ENCODE data around the gene MON2. TPM values are rescaled to one million over a fixed set of nuclear protein-coding genes. Genes with fewer than 3 reads are reported as not detected.
"Not testable (repeated sequence)": the region's sequence is repeated elsewhere in the genome, so short reads cannot be mapped to it uniquely, and the experiment has no call there.

MON2 gene
- total and polyA plus RNA-seq, 7 donors, result 4.9 to 18.2 (median 14.5) TPM

GRCh38 chr12:62543741-62544140 lies 77.1 kb downstream of the MON2 start:
- Histone ChIP-seq H3K4me3 (no peak overlapping the region), H3K4me1 (no peaks in the 10 kb centered on the region), H3K9me3 (no peaks in the 10 kb centered on the region), H3K27me3 (ENCODE audit: insufficient read depth in 3 of 3, low read length in 2 of 3) (no peaks in the 10 kb centered on the region), H3K36me3 (ENCODE audit: insufficient read depth in 1 of 2, low read depth in 1 of 2) (peaks cover 0 to 83% of the 10 kb centered on the region in 2 donors), H3K27ac (no peak overlapping the region)
- intact Hi-C loops (cut with DNase I), result no loop called here
- no peak for DNase-seq
- ATAC-seq, result no peak
- TF ChIP-seq CTCF (IDR thresholded peaks at IDR 0.05), result no peak
- WGBS, 3 donors, result 61 to 81% (median 79%) methylated on average over 3 of the region's 3 CpGs

GRCh38 chr12:62552906-62553556 lies 86.4 kb downstream of the MON2 start:
- 91 to 95% (median 93%) methylated on average over 5 of the region's 5 CpGs for WGBS, 3 donors
- Histone ChIP-seq H3K36me3 (ENCODE audit: insufficient read depth in 1 of 2, low read depth in 1 of 2) (peaks cover 0 to 95% of the 10 kb centered on the region in 2 donors), H3K27me3 (ENCODE audit: insufficient read depth in 3 of 3, low read length in 2 of 3) (no peaks in the 10 kb centered on the region), H3K27ac (no peak overlapping the region), H3K9me3 (no peaks in the 10 kb centered on the region), H3K4me1 (no peaks in the 10 kb centered on the region), H3K4me3 (no peak overlapping the region)
- TF ChIP-seq CTCF (IDR thresholded peaks at IDR 0.05), result no peak
- intact Hi-C loops (cut with DNase I), result no loop called here
- ATAC-seq, result no peak
- no peak for DNase-seq

DNA sequence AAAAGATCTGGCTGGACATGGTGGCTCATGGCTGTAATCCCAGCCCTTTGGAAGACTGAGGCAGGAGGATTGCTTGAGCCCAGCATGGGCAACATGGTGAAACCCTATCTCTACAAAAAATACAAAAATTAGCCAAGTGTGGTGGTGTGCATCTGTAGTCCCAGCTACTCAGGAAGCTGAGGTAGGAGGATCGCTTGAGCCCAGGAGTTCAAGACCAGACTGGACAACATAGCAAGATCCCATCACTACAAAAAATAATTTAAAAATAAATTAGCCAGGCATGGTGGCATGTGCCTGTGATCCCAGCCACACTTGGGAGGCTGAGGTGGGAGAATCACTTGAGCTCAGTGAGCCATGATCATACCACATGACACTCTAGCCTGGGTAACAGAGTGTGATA lies 92.7 kb downstream of the MON2 start:
- H3K9me3 ChIP-seq; intact Hi-C loops (cut with DNase I); H3K4me1 ChIP-seq; H3K4me3 ChIP-seq; ATAC-seq; H3K27ac ChIP-seq; H3K27me3 ChIP-seq (ENCODE audit: insufficient read depth in 3 of 3, low read length in 2 of 3); DNase-seq: not testable (repeated sequence)
- peaks cover 2 to 76% of the 10 kb centered on the region in 2 donors for H3K36me3 ChIP-seq (ENCODE audit: insufficient read depth in 1 of 2, low read depth in 1 of 2)
- 98 to 100% (median 100%) methylated on average over 1 of the region's 1 CpG for WGBS, 3 donors

- Histone ChIP-seq H3K4me3 (no peak overlapping the region), H3K27ac (no peak overlapping the region), H3K9me3 (no peaks in the 10 kb centered on the region), H3K36me3 (ENCODE audit: insufficient read depth in 1 of 2, low read depth in 1 of 2) (peaks cover 2 to 75% of the 10 kb centered on the region in 2 donors), H3K4me1 (no peaks in the 10 kb centered on the region), H3K27me3 (ENCODE audit: insufficient read depth in 3 of 3, low read length in 2 of 3) (no peaks in the 10 kb centered on the region)
- no peak for ATAC-seq
- 90 to 99% (median 95%) methylated on average over 2 of the region's 2 CpGs for WGBS, 3 donors
- intact Hi-C loops (cut with DNase I), result no loop called here
- DNase-seq, result no peak
- no peak for TF ChIP-seq CTCF (IDR thresholded peaks at IDR 0.05)
These were observed 96.2 kb downstream of the MON2 start for GRCh38 chr12:62562846-62563245.

- H3K4me3 ChIP-seq, result no peak overlapping the region
- intact Hi-C loops (cut with DNase I), result no loop called here
- ATAC-seq (no peak), DNase-seq (no peak)
- peaks cover 0 to 85% of the 10 kb centered on the region in 2 donors for H3K36me3 ChIP-seq (ENCODE audit: insufficient read depth in 1 of 2, low read depth in 1 of 2)
- H3K9me3 ChIP-seq, result no peaks in the 10 kb centered on the region
- H3K4me1 ChIP-seq, result no peaks in the 10 kb centered on the region
- no peaks in the 10 kb centered on the region for H3K27me3 ChIP-seq (ENCODE audit: insufficient read depth in 3 of 3, low read length in 2 of 3)
- TF ChIP-seq CTCF (IDR thresholded peaks at IDR 0.05), result no peak
- no peak overlapping the region for H3K27ac ChIP-seq
These were observed 108.4 kb downstream of the MON2 start for GRCh38 chr12:62575036-62575435.

All from psoas muscle (tissue), 8 donors.